HEK293 (cell line): Measurements from ENCODE around the gene ZNF444.

Experiments used
- CTCF ChIA-PET: fragments of 350-600 bp; formaldehyde crosslinking; extraction: SDS; loops from one replicate; lab custom pipeline; 2021; ENCODE audit warnings: antibody characterized with exemption; lab: Yijun Ruan, JAX
- POLR2A ChIA-PET: fragments of 300-600 bp; formaldehyde crosslinking; extraction: SDS; loops from one replicate; lab custom pipeline; 2020; ENCODE audit warnings: antibody characterized with exemption, inconsistent platforms; lab: Yijun Ruan, JAX
- H3K27ac ChIP-seq: fragments of 200-500 bp; sonication (Bioruptor generic); 2 replicates; pipeline ENCODE4 v1.5.1; 2014; ENCODE audit warnings: low read depth, low read length, control low read depth, inconsistent platforms; ENCODE audit errors: extremely low read depth
- H3K36me3 ChIP-seq, 2 experiments: fragments of 200-500 bp in 1 of 2; sonication (Bioruptor generic) in 1 of 2; 1 replicate in 1 of 2; 2 replicates in 1 of 2; pipeline ENCODE4 v1.5.1; 2014 to 2017; ENCODE audit warnings: inconsistent platforms in 2 of 2, low read length in 2 of 2; ENCODE audit not compliant: control insufficient read depth in 2 of 2, insufficient read depth in 1 of 2
- H3K4me1 ChIP-seq: fragments of 200-500 bp; sonication (Bioruptor generic); 2 replicates; pipeline ENCODE4 v1.5.1; 2014; ENCODE audit warnings: mild to moderate bottlenecking, low read length, inconsistent platforms; ENCODE audit not compliant: control insufficient read depth, insufficient read depth
- H3K4me3 ChIP-seq: 2 replicates; pipeline ENCODE4 v1.5.1; 2011; ENCODE audit warnings: low read depth, mild to moderate bottlenecking, control low read depth, low read length, moderate library complexity
- H3K9me3 ChIP-seq: fragments of 200-500 bp; sonication (Bioruptor generic); 2 replicates; pipeline ENCODE4 v1.5.1; 2014; ENCODE audit warnings: low read depth, low read length, inconsistent platforms; ENCODE audit not compliant: control insufficient read depth, insufficient read depth
- KLF10 ChIP-seq: fragments of 450-650 bp; IDR thresholded peaks from 2 replicates; pipeline ENCODE4 v1.5.1; 2018; ENCODE audit warnings: missing biosample characterization, mild to moderate bottlenecking, missing genetic modification characterization
- KLF8 ChIP-seq: fragments of 450-650 bp; formaldehyde crosslinking; IDR thresholded peaks from 2 replicates; pipeline ENCODE4 v1.5.1; 2016; ENCODE audit warnings: missing biosample characterization, missing genetic modification characterization
- ZNF175 ChIP-seq: fragments of 450-650 bp; formaldehyde crosslinking; IDR thresholded peaks from 2 replicates; pipeline ENCODE4 v1.5.1; 2016; ENCODE audit warnings: missing biosample characterization, missing genetic modification characterization
- ZNF214 ChIP-seq: fragments of 450-650 bp; formaldehyde crosslinking; IDR thresholded peaks from 2 replicates; pipeline ENCODE4 v1.5.1; 2017; ENCODE audit warnings: missing biosample characterization, mild to moderate bottlenecking, missing genetic modification characterization, borderline replicate concordance
- ZNF311 ChIP-seq: fragments of 450-650 bp; formaldehyde crosslinking; IDR thresholded peaks from 2 replicates; pipeline ENCODE4 v1.5.1; 2017; ENCODE audit warnings: missing biosample characterization, missing genetic modification characterization, borderline replicate concordance
- ZNF324 ChIP-seq: fragments of 450-650 bp; formaldehyde crosslinking; IDR thresholded peaks from 2 replicates; pipeline ENCODE4 v1.5.1; 2016; ENCODE audit warnings: missing biosample characterization, missing genetic modification characterization
- ZNF391 ChIP-seq: fragments of 450-650 bp; formaldehyde crosslinking; IDR thresholded peaks from 2 replicates; pipeline ENCODE4 v1.5.1; 2016; ENCODE audit warnings: low read depth, missing biosample characterization, missing genetic modification characterization, borderline replicate concordance
- ZNF660 ChIP-seq: fragments of 450-650 bp; IDR thresholded peaks from 2 replicates; pipeline ENCODE4 v1.5.1; 2018; ENCODE audit warnings: missing biosample characterization, mild to moderate bottlenecking, missing genetic modification characterization
- ZNF664 ChIP-seq: fragments of 450-650 bp; formaldehyde crosslinking; IDR thresholded peaks from 2 replicates; pipeline ENCODE4 v1.5.1; 2016; ENCODE audit warnings: missing biosample characterization, missing genetic modification characterization
- ZNF707 ChIP-seq: fragments of 450-650 bp; formaldehyde crosslinking; IDR thresholded peaks from 2 replicates; pipeline ENCODE4 v1.5.1; 2016; ENCODE audit warnings: missing biosample characterization, missing genetic modification characterization
- ZNF792 ChIP-seq: fragments of 450-650 bp; formaldehyde crosslinking; IDR thresholded peaks from 2 replicates; pipeline ENCODE4 v1.5.1; 2016; ENCODE audit warnings: missing biosample characterization, missing genetic modification characterization
- TF ChIP-seq, protein P1 (sequence below): fragments of 450-650 bp; formaldehyde crosslinking; IDR thresholded peaks from 2 replicates; pipeline ENCODE4 v1.5.1; 2016; ENCODE audit warnings: missing biosample characterization, missing genetic modification characterization
- TF ChIP-seq, protein P2 (sequence below): fragments of 450-650 bp; formaldehyde crosslinking; IDR thresholded peaks from 2 replicates; pipeline ENCODE4 v1.5.1; 2016; ENCODE audit warnings: missing biosample characterization, missing genetic modification characterization
- TF ChIP-seq, protein P3 (sequence below): fragments of 450-650 bp; formaldehyde crosslinking; IDR thresholded peaks from 2 replicates; pipeline ENCODE4 v1.5.1; 2016; ENCODE audit warnings: missing biosample characterization, missing genetic modification characterization
- TF ChIP-seq, protein P4 (sequence below): fragments of 450-650 bp; formaldehyde crosslinking; IDR thresholded peaks from 2 replicates; pipeline ENCODE4 v1.5.1; 2016; ENCODE audit warnings: missing biosample characterization, missing genetic modification characterization, low read depth
- TF ChIP-seq, protein P5 (sequence below): fragments of 450-650 bp; formaldehyde crosslinking; IDR thresholded peaks from 2 replicates; pipeline ENCODE4 v1.5.1; 2016; ENCODE audit warnings: missing biosample characterization, missing genetic modification characterization
- TF ChIP-seq, protein P6 (sequence below): fragments of 450-650 bp; formaldehyde crosslinking; IDR thresholded peaks from 2 replicates; pipeline ENCODE4 v1.5.1; 2017; ENCODE audit warnings: missing biosample characterization, missing genetic modification characterization

ZNF444 gene

DNA sequence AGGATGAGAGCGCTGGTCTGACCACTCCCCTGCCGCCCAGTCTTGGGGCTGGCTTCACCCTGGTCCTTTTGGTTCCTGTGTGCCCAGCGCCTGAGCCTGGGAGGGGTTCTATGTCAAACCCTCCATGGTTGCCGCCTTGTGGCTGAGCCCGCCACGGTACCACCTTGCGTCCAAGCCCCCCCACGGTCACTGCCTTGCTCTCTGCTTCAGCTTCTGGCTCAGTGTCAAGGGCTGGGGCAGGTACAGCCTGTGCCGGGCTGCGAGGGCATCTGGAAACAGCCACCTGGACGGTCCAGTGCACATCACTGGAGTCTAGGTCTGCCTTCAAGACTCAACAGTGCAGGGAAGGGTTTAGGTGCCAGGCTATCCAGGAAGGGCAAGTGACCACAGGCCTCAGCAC, 20.4 kb downstream of the ZNF444 start (continued):
- TF ChIP-seq, protein P1, sequence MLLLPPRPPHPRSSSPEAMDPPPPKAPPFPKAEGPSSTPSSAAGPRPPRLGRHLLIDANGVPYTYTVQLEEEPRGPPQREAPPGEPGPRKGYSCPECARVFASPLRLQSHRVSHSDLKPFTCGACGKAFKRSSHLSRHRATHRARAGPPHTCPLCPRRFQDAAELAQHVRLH (tag by site-specific recombination), result no peak
- TF ChIP-seq ZNF660 (tag by site-specific recombination) (no peak), ZNF664 (tag by site-specific recombination) (no peak), KLF10 (tag by site-specific recombination) (no peak)

DNA sequence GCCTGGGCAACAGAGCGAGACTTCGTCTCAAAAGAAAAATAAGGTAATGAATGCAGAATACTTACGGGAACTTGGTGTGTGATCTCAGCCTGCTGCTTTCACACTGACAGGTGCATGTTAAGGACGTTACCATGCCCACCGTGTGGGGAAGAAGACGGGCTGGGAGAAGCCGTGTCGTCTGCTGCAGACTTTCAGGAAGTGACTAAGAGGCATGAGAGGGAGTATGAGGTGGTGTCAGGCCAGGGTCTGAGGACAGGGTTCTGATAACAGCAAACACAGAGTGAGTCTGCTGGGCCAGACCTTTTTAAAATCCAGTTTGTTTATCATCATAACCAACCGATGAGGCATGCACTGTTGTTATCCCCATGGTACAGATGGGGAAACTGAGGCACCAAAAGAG, 21.2 kb downstream of the ZNF444 start:
- ChIA-PET POLR2A (no interaction called here), CTCF (no interaction called here)
- Histone ChIP-seq H3K4me1 (no peaks in the 10 kb centered on the region), H3K4me3 (no peak overlapping the region), H3K9me3 (no peaks in the 10 kb centered on the region), H3K36me3 (peaks cover 13 to 40% of the 10 kb centered on the region in 2 experiments), H3K27ac (no peak overlapping the region)
- no peak for TF ChIP-seq ZNF660 (tag by site-specific recombination)

DNA sequence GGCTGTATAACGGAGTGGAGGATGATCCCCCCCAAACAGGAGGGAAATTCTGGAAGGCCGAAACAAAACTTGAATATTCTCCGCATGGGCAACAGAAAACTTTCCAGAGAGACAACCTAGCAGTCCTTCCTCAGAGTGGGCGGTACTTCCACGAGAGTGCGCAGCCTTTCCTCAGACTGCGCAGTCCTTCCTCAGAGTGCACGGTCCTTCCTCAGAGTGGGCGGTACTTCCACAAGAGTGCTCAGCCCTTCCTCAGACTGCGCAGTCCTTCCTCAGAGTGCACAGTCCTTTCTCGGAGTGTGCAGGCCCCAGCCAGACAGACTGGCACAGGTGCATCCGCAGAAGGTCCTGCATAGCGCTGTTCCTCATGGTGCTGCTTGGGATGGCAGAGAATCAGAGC, 22.0 kb downstream of the ZNF444 start:
- CTCF ChIA-PET, result no interaction called here

DNA sequence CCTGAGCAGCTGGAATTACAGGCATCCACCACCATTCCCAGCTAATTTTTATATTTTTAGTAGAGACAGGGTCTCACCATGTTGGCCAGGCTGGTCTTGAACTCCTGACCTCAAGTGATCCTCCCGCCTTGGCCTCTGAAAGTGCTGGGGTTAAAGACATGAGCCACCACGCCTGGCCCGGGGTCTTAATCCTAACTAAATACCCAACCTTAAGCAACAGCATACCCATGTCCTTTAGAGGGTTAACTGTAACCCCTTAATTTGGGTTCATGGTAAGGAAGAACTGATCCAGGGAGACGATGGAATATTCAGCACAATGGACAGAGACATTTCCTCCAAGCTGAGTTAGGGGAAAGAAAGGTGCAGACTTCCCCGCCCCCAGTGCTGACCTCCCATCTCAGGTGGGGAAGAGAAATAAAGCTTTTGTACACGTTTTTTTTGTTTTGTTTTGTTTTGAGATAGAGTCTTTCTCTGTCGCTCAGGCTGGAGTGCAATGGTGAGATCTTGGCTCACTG, 26.0 kb downstream of the ZNF444 start:
- Histone ChIP-seq H3K4me1 (no peaks in the 10 kb centered on the region), H3K27ac (no peak overlapping the region)
- POLR2A ChIA-PET, result no interaction called here
- TF ChIP-seq, protein P2, sequence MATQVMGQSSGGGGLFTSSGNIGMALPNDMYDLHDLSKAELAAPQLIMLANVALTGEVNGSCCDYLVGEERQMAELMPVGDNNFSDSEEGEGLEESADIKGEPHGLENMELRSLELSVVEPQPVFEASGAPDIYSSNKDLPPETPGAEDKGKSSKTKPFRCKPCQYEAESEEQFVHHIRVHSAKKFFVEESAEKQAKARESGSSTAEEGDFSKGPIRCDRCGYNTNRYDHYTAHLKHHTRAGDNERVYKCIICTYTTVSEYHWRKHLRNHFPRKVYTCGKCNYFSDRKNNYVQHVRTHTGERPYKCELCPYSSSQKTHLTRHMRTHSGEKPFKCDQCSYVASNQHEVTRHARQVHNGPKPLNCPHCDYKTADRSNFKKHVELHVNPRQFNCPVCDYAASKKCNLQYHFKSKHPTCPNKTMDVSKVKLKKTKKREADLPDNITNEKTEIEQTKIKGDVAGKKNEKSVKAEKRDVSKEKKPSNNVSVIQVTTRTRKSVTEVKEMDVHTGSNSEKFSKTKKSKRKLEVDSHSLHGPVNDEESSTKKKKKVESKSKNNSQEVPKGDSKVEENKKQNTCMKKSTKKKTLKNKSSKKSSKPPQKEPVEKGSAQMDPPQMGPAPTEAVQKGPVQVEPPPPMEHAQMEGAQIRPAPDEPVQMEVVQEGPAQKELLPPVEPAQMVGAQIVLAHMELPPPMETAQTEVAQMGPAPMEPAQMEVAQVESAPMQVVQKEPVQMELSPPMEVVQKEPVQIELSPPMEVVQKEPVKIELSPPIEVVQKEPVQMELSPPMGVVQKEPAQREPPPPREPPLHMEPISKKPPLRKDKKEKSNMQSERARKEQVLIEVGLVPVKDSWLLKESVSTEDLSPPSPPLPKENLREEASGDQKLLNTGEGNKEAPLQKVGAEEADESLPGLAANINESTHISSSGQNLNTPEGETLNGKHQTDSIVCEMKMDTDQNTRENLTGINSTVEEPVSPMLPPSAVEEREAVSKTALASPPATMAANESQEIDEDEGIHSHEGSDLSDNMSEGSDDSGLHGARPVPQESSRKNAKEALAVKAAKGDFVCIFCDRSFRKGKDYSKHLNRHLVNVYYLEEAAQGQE (tag by site-specific recombination), result peak; percentile 89
- TF ChIP-seq, protein P3, sequence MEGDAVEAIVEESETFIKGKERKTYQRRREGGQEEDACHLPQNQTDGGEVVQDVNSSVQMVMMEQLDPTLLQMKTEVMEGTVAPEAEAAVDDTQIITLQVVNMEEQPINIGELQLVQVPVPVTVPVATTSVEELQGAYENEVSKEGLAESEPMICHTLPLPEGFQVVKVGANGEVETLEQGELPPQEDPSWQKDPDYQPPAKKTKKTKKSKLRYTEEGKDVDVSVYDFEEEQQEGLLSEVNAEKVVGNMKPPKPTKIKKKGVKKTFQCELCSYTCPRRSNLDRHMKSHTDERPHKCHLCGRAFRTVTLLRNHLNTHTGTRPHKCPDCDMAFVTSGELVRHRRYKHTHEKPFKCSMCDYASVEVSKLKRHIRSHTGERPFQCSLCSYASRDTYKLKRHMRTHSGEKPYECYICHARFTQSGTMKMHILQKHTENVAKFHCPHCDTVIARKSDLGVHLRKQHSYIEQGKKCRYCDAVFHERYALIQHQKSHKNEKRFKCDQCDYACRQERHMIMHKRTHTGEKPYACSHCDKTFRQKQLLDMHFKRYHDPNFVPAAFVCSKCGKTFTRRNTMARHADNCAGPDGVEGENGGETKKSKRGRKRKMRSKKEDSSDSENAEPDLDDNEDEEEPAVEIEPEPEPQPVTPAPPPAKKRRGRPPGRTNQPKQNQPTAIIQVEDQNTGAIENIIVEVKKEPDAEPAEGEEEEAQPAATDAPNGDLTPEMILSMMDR (tag by site-specific recombination), result no peak
- TF ChIP-seq, all 188 proteins: peak for 1
- H3K36me3 ChIP-seq, result no peaks in the 10 kb centered on the region; a peak in 1 of 3 replicates
- H3K4me3 ChIP-seq, result no peak overlapping the region
- CTCF ChIA-PET, result interaction anchor here (1.1 kb wide), 1 partner anchor 87 kb away, joined by 5 read pairs; no protein-coding TSS in a partner anchor
- H3K9me3 ChIP-seq, result no peaks in the 10 kb centered on the region

More for the DNA sequence above, 22.0 kb downstream of the ZNF444 start:
- Histone ChIP-seq H3K4me3 (no peak overlapping the region), H3K4me1 (no peaks in the 10 kb centered on the region), H3K36me3 (peaks cover 13 to 33% of the 10 kb centered on the region in 2 experiments)
- POLR2A ChIA-PET, result no interaction called here
- TF ChIP-seq ZNF311 (tag by site-specific recombination) (no peak), KLF8 (no peak), ZNF792 (tag by site-specific recombination) (no peak), ZNF391 (tag by site-specific recombination) (no peak), ZNF175 (tag by site-specific recombination) (no peak), ZNF214 (tag by site-specific recombination) (no peak), ZNF324 (tag by site-specific recombination) (no peak), ZNF707 (tag by site-specific recombination) (no peak)
- TF ChIP-seq, protein P4, sequence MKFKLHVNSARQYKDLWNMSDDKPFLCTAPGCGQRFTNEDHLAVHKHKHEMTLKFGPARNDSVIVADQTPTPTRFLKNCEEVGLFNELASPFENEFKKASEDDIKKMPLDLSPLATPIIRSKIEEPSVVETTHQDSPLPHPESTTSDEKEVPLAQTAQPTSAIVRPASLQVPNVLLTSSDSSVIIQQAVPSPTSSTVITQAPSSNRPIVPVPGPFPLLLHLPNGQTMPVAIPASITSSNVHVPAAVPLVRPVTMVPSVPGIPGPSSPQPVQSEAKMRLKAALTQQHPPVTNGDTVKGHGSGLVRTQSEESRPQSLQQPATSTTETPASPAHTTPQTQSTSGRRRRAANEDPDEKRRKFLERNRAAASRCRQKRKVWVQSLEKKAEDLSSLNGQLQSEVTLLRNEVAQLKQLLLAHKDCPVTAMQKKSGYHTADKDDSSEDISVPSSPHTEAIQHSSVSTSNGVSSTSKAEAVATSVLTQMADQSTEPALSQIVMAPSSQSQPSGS (tag by site-specific recombination), result no peak
- TF ChIP-seq, protein P5, sequence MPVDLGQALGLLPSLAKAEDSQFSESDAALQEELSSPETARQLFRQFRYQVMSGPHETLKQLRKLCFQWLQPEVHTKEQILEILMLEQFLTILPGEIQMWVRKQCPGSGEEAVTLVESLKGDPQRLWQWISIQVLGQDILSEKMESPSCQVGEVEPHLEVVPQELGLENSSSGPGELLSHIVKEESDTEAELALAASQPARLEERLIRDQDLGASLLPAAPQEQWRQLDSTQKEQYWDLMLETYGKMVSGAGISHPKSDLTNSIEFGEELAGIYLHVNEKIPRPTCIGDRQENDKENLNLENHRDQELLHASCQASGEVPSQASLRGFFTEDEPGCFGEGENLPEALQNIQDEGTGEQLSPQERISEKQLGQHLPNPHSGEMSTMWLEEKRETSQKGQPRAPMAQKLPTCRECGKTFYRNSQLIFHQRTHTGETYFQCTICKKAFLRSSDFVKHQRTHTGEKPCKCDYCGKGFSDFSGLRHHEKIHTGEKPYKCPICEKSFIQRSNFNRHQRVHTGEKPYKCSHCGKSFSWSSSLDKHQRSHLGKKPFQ, result no peak
- TF ChIP-seq, protein P6, sequence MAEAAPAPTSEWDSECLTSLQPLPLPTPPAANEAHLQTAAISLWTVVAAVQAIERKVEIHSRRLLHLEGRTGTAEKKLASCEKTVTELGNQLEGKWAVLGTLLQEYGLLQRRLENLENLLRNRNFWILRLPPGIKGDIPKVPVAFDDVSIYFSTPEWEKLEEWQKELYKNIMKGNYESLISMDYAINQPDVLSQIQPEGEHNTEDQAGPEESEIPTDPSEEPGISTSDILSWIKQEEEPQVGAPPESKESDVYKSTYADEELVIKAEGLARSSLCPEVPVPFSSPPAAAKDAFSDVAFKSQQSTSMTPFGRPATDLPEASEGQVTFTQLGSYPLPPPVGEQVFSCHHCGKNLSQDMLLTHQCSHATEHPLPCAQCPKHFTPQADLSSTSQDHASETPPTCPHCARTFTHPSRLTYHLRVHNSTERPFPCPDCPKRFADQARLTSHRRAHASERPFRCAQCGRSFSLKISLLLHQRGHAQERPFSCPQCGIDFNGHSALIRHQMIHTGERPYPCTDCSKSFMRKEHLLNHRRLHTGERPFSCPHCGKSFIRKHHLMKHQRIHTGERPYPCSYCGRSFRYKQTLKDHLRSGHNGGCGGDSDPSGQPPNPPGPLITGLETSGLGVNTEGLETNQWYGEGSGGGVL (tag by site-specific recombination), result no peak
- TF ChIP-seq, all 188 proteins: peak for 0
- H3K27ac ChIP-seq, result no peak overlapping the region
- no peaks in the 10 kb centered on the region for H3K9me3 ChIP-seq
